Mononuclear cell (primary cell): Measurements from ENCODE around the gene ABHD1. TPM values are rescaled to one million over a fixed set of nuclear protein-coding genes. Genes with fewer than 3 reads are reported as not detected.

ENCODE experiments used
- H3K27me3 ChIP-seq: 2 replicates; pipeline ENCODE4 v1.6.0; 2011; ENCODE audit warnings: low read length, control low read depth; ENCODE audit not compliant: insufficient read depth
- H3K4me1 ChIP-seq: 2 replicates; pipeline ENCODE4 v1.5.1; 2011; ENCODE audit warnings: mild to moderate bottlenecking, low read length, control low read depth; ENCODE audit not compliant: insufficient read depth
- H3K4me3 ChIP-seq: 2 replicates; pipeline ENCODE4 v1.5.1; 2011; ENCODE audit warnings: mild to moderate bottlenecking, low read length, moderate library complexity
- H3K9me3 ChIP-seq: 2 replicates; pipeline ENCODE4 v1.5.1; 2011; ENCODE audit warnings: low read depth, mild to moderate bottlenecking, control low read depth, low read length
- total RNA-seq: library from RNA; depleted of rRNA; stranded (reverse); fragments of >200 nt; gene quantifications from one replicate; pipeline ENCODE4 v1.2.3, GENCODE V29; 2012

The ABHD1 gene
- total RNA-seq, 1 donor = 0.10 TPM

DNA sequence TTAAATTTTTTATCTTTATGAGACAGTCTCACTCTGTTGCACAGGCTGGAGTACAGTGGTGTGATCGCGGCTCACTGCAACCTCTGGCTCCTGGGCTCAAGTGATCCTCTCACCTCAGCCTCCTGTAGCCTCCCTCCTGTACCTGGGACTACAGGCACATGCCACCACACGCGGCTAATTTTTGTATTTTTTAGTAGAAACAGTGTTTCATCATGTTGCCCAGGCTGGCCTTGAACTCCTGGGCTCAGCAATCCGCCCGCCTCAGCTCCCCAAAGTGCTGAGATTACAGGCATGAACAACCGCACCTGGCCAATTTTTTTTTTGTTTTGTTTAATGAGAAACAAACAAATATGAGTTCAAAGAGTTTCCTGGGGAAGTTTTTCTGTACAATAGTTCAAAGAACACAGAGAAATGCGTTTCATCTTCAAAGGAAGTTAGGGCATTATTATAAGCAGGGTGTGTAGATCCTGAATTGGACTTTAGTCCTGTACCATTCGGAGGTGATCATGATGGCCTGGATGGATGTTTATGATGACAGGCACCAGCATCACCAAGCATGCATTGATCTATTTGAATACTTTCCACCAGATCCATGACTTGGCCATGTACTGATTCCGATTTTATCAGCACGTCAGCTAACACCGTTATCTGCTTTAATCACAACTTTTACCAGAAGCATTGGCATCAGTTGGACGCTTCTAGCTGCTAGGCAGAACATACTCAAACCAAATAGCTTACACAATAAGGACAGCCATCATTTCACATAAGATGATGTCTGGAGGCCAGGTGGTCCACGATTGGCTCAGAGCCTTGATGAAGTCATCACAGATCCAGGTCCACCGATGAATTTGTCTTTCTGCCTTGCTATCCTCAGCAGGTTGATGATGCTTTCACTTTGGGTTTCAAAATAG is 54.1 kb downstream of the ABHD1 start:
- Histone ChIP-seq H3K4me3 (no peak overlapping the region), H3K27me3 (peaks cover 9% of the 10 kb centered on the region), H3K4me1 (no peaks in the 10 kb centered on the region), H3K9me3 (no peaks in the 10 kb centered on the region)

DNA sequence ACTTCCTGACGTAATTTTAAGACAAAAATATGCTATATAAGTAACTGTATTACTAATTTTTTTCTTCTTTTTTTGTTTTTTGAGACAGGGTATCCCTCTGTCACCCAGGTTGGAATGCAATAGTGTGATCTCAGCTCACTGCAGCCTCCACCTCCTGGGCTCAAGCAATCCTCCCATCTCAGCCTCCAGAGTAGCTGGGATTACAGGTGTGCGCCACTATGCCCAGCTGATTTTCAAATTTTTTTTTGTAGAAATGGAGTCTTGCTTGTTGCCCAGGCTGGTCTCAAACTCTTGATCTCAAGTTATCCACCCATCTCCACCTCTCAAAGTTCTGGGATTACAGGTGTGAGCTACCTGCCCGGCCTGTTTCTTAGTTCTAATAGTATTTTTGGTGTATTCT is 54.9 kb downstream of the ABHD1 start:
- H3K27me3 ChIP-seq = peaks cover 9% of the 10 kb centered on the region

DNA sequence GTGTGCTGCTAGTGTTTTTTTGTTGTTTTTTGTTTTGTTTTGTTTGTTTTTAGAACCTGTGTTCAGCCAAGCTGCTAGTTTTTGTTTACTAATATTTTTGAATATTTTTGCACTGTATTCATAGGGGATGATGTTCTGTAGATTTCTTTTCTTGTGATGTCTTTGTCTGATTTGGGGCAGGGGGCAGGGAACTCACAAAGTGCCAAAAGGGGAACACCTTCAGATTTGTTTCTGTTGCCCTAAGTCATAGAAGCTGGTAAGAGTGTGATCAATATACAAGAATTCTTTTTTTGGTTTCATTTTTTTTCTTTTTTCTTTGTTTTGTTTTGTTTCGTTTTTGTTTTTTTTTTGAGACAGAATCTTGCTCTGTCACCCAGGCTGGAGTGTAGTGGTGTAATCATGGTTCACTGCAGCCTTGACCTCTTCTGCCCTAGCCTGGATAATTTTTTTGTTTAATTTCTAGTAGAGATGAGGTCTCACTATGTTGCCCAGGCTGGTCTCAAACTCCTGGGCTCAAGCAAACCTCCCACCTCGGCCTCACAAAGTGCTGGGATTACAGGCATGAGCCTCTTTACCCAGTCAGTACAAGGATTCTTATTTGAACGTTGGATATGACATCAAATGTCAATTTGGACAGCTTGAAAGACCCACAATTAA is 55.9 kb downstream of the ABHD1 start:
- Histone ChIP-seq H3K4me1 (no peaks in the 10 kb centered on the region), H3K9me3 (no peaks in the 10 kb centered on the region), H3K27me3 (peaks cover 9% of the 10 kb centered on the region), H3K4me3 (no peak overlapping the region)

More for the DNA sequence above, 54.9 kb downstream of the ABHD1 start:
- H3K9me3 ChIP-seq = no peaks in the 10 kb centered on the region
- H3K4me1 ChIP-seq = no peaks in the 10 kb centered on the region
- H3K4me3 ChIP-seq = no peak overlapping the region

Other genes starting within 250 kb of the ABHD1 start
- gene MAPRE3, start 153.2 kb upstream of the ABHD1 start, total RNA-seq = 0.42 TPM
- 10.7 TPM for gene TMEM214, start 90.8 kb upstream of the ABHD1 start, total RNA-seq
- gene AGBL5, start 72.1 kb upstream of the ABHD1 start, total RNA-seq = 8.9 TPM
- 222 TPM for gene OST4, start 52.2 kb upstream of the ABHD1 start, total RNA-seq
- 0.63 TPM for gene EMILIN1, start 45.2 kb upstream of the ABHD1 start, total RNA-seq
- 0.52 TPM for gene KHK, start 37.0 kb upstream of the ABHD1 start, total RNA-seq
- gene CGREF1, start 4.7 kb upstream of the ABHD1 start, total RNA-seq = 0.10 TPM
- 11.0 TPM for gene PREB, start 10.8 kb downstream of the ABHD1 start, total RNA-seq
- not detected for gene PRR30, start 15.6 kb downstream of the ABHD1 start, total RNA-seq
- gene TCF23, start 25.2 kb downstream of the ABHD1 start, total RNA-seq = not detected
- gene ATRAID, start 88.2 kb downstream of the ABHD1 start, total RNA-seq = 96.4 TPM
- gene SLC5A6, start 88.5 kb downstream of the ABHD1 start, total RNA-seq = 48.4 TPM
- gene CAD, start 93.6 kb downstream of the ABHD1 start, total RNA-seq = 5.7 TPM
- not detected for gene SLC30A3, start 139.2 kb downstream of the ABHD1 start, total RNA-seq
- gene DNAJC5G, start 151.6 kb downstream of the ABHD1 start, total RNA-seq = not detected
- gene TRIM54, start 158.6 kb downstream of the ABHD1 start, total RNA-seq = not detected
- gene UCN, start 184.6 kb downstream of the ABHD1 start, total RNA-seq = not detected
- gene MPV17, start 199.3 kb downstream of the ABHD1 start, total RNA-seq = 30.5 TPM
- 45.0 TPM for gene GTF3C2, start 232.9 kb downstream of the ABHD1 start, total RNA-seq
- gene EIF2B4, start 246.5 kb downstream of the ABHD1 start, total RNA-seq = 8.8 TPM
- gene SNX17, start 246.8 kb downstream of the ABHD1 start, total RNA-seq = 54.8 TPM